NCI-H345 treated with DMSO at 0.1 percent for 48 hours (cell line): ENCODE measurements around the gene PCBP3.

Experiments
- DNase-seq: peaks from one replicate; lab custom pipeline; 2025; ENCODE audit not compliant: unreplicated experiment; lab: John Stamatoyannopoulos, UW

The PCBP3 gene

DNA sequence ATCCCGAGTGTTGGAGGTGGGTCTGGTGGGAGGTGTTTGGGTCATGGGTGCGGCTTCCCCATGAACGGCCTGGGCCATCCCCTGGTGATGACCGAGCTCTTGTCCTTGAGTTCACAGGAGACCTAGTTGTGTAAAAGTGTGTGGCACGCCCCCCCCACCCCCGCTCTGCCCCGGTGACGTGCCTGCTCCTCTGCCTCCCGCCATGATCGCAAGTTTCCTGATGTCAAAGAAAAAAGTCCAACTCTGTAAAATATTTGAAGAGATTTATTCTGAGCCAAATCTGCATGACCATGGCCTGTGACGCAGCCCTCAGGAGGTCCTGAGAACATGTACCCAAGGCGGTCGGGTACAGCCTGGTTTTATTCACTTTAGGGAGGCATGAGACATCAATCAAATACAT lies 212.9 kb downstream of the PCBP3 start:
- DNase-seq: no peak

DNA sequence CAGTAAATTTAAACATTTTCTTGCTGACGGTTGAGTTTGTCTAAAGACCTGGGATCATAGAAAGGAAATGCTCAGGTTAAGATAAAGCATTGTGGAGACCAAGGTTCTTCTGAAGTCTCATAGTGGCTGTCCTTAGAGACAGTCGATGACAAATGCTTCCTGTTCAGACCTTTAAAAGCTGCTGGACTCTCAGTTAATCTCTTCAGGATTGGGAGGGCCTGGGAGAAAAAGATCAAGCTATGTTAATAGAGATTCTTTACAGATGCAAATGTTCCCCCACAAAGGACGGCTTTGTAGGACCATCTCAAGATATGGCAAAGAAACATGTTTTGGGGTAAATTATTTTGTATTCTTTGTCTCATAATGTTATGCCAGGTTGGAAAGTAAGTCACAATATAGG lies 213.4 kb downstream of the PCBP3 start:
- no peak for DNase-seq

GRCh38 chr21:45857761-45858160 lies 214.2 kb downstream of the PCBP3 start:
- DNase-seq: no peak

- no peak for DNase-seq
Observed at GRCh38 chr21:45858180-45858579, 214.7 kb downstream of the PCBP3 start.

DNA sequence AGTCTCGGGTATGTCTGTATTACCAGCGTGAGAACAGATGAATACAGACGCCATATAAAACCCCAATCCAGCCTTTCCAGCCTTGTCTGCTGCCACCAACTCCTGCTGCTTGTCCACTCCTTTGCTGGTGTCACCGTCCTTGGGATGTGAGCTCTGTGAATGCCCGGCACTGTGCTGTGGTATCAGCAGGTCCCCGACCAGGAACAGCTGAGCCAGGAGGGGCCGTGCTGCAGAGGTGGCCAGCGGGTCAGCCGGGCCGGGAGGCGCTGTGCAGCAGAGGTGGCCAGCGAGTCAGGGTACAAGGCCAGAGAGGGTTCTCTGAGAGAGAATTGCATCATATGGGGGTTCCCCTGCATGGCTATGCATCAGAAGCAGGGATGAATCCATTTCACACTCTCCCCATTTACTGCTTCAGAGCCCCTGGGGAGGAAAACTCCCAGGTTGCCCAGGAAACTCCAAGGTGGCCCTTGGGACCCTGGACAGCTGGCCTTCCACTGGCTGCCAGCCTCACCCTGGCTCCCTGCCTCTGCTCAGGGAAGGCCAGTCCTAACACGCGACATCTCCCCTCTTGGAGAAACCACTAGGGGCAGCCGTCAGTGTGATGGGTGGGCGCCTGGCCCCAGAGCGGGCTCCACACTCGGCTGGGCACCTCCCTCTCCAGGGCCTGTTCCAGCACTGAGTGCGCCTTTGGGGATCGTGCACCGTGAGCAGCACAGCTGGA lies 215.7 kb downstream of the PCBP3 start:
- no peak for DNase-seq

DNA sequence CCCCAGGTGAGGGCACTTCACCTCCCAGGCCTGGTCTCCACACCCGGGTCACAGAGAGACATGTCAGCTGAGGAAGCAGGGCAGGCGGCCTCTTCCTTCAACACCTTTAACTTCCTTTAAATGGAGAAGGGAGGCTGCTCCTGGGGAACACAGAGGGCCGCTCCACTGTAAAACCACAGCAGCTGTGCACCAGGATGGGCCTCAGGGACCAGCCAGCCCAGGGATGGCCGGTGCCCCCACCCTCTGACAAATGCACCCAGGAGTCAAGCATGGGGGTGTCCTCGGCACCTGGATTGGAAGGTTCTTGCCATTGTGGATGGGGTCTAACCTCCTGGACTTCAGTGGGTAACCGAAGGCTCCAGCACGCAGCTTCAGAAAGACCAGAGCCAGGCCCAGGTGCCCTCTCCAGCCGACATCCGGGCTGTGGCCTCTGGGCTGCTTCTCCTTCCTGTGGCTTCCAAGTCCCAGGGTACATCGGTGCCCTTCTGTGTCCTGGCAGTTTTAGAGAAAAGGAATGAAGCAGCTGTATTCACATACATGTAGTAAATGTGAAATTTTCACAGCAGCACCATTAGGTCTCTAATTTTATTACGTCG lies 216.3 kb downstream of the PCBP3 start:
- no peak for DNase-seq

DNA sequence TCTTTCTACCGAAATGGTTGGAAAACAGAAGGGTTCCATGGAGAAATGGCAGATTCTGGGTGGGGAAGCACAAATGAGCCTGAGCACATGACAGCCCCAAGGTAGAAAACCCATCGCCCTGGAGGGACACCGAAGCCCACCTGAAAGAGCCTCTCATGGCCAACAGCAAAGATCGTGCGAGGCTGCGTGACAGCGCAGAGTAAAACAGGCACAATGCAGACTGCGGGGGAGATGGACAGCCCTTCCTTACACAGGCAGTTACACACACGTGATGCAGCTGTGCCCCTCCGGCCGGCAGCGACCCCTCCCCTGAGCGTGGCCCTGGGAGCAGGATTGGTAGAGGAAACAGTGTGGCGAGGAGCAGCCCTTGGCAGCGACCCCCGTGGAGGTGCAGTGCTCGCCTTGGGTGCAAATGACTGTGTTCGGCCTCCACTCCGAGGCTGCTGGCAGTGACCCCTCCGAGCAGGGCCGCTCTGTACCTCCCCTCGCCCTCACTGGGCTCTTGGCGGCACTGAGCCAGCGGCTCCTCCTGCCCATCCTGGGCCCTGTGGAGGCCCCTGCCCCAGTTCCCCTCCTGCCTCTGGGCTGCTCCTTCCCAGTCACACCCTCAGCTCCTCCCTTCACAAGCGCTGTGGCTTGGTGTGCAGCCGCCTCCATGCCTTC lies 217.1 kb downstream of the PCBP3 start:
- no peak for DNase-seq

- no peak for DNase-seq
Observed at GRCh38 chr21:45861156-45861870, 217.8 kb downstream of the PCBP3 start.

DNA sequence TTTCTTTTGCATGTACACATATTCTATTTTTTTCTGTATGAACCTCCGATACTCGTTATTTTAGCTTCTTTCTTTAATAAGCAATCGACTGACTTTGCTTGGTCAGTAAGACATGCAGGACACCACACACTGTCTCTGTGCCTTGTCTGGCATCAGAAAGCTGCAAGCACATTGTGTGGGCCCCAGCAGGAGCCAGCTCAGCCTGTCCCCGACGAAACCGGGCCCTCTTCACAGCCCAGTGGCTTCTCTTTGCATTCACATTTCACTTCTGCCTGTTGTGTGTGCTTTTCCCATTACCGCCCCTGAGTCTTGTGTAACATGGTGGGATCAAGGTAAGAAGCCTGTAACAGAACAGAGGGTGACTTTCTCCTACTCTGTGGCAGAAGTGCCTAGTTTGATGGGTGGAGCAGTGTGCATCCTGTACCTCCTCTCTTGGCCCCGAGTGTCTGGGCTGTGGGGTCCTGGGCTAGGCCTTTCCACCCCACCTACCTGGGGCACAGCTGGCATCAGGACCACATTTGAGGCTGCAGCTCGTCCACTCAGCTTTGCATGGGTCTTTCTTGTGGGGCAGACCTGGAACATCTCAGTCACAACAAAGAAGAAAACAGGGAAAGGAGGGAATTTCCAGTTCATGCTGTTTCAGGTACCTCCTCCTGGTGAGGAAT lies 219.2 kb downstream of the PCBP3 start:
- DNase-seq: no peak

DNA sequence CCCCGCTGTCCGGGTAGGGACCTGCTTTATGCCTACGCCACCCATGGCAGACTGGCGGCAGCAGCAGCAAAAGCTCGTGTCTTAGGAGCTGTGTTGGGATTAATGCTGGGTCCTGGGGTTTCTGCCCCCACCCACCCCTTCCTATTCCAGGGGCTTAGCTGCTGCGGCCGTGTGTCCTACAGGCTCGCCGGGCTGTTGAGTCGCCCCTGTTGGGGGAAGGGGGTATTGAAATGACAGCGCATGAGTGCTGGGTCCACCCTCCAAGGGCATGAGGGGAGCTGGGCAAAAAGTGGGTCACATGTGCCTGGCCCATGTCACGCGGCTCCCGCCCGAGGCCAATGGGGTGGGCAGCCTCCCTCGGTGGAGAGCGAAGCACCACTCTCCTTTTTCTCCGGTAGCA lies 219.7 kb downstream of the PCBP3 start:
- DNase-seq: no peak

- no peak for DNase-seq
Observed at GRCh38 chr21:45863751-45864150, 220.2 kb downstream of the PCBP3 start.

DNA sequence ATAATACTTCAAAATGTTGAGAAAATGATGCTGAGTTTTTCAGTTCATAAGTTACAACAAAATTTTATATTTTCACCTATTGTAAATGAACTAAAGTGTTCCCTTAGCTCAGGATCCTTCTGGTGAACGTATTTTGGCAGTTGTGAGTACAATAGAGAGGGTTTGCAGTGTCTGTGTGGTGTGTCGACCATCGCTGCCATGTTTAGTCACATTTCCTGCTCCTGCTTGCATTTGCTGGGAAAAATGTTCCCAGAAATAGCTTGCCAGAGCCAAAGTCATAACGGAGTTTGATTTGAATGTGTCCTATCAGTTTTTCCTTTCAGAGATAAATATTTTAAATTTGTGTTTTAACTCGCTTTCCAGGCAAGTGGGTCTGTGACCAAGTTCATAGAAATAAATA lies 220.9 kb downstream of the PCBP3 start:
- DNase-seq: no peak

- DNase-seq: no peak
Observed at GRCh38 chr21:45865106-45865835, 221.7 kb downstream of the PCBP3 start.

- no peak for DNase-seq
Observed at GRCh38 chr21:45866551-45866950, 223.0 kb downstream of the PCBP3 start.

DNA sequence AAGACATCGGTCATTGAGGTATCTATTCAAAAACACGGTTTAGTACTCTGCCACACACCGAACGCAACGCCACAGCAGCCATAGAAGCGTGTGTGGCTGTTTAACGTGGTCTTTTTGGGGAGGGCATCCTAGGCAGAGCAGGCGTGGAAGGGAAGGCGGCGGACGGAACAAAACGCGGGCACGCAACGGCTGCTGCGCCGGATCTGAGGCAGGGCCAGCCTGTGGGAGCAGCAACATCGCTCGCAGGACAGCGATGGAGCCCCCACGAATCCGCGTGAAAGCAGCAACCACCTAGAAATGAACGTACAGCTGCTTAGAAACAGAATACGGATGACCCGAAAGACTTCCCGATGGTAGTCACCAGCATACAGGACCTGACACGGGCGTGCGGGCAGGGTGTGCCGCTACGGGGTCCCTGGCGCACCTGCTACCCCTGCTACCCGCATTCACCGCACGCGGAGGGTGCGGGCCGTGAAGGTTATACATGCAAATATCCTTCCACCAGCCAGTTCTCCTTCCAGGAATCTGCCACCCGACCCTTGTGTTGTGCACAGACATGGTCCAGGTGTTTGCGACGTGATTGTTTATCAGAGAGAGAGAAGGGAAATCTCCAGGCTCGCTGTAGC lies 223.6 kb downstream of the PCBP3 start:
- DNase-seq: no peak

GRCh38 chr21:45867671-45868081 lies 224.2 kb downstream of the PCBP3 start:
- no peak for DNase-seq

DNA sequence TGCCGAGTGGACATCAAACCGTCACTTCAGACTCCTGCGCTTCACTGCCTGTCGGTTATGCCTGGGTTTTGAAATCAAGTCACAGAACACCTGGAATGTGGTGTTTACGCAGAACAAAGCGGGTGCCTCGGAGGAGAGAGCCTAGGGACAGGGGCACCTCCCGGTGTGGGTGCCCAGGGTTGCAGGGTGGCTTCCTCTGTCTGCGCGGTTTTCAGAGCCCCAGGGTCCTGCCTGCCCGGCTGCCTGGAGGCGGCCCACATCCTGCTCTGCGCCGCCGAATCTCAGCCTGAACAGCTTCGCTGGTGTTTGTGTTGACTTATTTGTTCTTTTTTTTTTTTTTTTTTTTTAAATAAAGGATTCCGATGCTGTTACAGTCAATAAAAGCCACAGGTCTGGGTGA lies 224.6 kb downstream of the PCBP3 start:
- no peak for DNase-seq

GRCh38 chr21:45868488-45868887 lies 225.0 kb downstream of the PCBP3 start:
- DNase-seq: no peak

DNA sequence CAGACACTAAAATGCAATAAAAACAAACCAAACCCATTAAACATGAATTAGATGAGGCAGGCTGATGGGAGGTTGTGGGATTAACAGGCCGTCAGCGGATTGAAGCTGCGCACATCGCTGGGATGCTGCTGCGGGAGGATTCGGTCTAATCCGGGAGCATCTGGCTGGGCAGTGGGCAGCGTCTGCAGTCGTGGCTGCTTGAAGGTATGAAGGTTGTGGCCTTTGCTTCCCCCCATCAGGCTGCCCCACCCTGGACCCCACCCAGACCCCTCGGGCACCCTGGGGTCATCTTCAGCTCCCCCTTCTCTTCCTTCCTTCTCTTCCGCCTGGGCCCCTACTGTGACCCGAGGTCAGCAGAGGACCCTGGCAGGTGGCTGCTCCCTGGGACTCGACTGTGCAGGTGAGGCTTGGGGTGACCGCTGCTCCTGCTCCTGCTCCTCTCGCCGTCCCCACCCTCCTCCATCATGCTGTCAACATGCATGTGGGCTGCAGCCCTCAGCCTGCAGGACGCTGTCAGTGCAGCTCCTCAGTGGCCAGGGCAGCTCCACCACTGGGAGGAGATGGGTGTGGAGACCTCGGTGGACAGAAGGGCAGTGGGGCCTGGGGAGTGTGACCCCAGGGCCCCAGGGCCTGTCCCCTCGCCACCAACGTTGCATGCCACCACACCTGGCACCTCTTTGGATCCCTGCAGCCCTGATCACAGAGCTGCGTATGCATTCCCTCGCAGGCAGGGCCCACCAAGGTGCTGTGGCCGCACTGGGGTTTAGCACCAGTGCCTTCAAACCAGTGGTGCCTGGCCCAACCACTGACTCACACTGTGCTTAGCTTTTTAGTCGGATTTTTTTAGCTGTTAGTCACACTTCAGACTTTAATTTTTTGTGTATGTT lies 225.8 kb downstream of the PCBP3 start:
- no peak for DNase-seq
